Astrocyte of the cerebellum (primary cell): ENCODE measurements around the gene MT1X.

ENCODE experiments used
- DNase-seq: peaks from one replicate; pipeline ENCODE4 v3.0.0-alpha.2; 2011; ENCODE audit warnings: low read depth
- H3K4me3 ChIP-seq: 2 replicates; pipeline ENCODE4 v1.5.1; 2011; ENCODE audit warnings: mild to moderate bottlenecking, low read depth, low read length, moderate library complexity
- CTCF ChIP-seq: IDR thresholded peaks from 2 replicates; pipeline ENCODE4 v1.5.1; 2012; ENCODE audit warnings: low read length, low read depth, moderate library complexity, mild to moderate bottlenecking; ENCODE audit errors: missing control alignments
- in situ Hi-C: cut with HindIII; loops from 2 replicates; pipeline ENCODE4 v1.10.0; 2017; ENCODE audit warnings: low sequenced_read_pairs

Gene MT1X

GRCh38 chr16:56645311-56645710, 37.0 kb upstream of the MT1X start:
- DNase-seq = no peak
- no peak overlapping the region for H3K4me3 ChIP-seq
- TF ChIP-seq CTCF = no peak
- in situ Hi-C loops = no loop called here

GRCh38 chr16:56645838-56646237, 36.4 kb upstream of the MT1X start:
- no peak for TF ChIP-seq CTCF
- DNase-seq = no peak
- H3K4me3 ChIP-seq = no peak overlapping the region
- in situ Hi-C loops = no loop called here

GRCh38 chr16:56647641-56648431, 34.4 kb upstream of the MT1X start:
- H3K4me3 ChIP-seq = no peak overlapping the region
- DNase-seq = no peak
- TF ChIP-seq CTCF = no peak
- in situ Hi-C loops = no loop called here

GRCh38 chr16:56649271-56649670, 33.0 kb upstream of the MT1X start:
- no peak for TF ChIP-seq CTCF
- no peak overlapping the region for H3K4me3 ChIP-seq
- DNase-seq = no peak
- in situ Hi-C loops = no loop called here

- in situ Hi-C loops = no loop called here
- DNase-seq = no peak
- H3K4me3 ChIP-seq = no peak overlapping the region
- TF ChIP-seq CTCF = no peak
Measured at GRCh38 chr16:56649820-56650219, 32.5 kb upstream of the MT1X start.

GRCh38 chr16:56651586-56651985, 30.7 kb upstream of the MT1X start, which contains the start of gene MT1B:
Gene MT1B, plus strand, starts transcription at chr16:56651886. Its CDS starts 68 bp downstream, at chr16:56651954.
- TF ChIP-seq CTCF = no peak
- no peak within 1 kb of the TSS for H3K4me3 ChIP-seq
- in situ Hi-C loops = no loop called here
- DNase-seq = no peak
